DMS53 treated with DMSO at 0.1 percent for 48 hours (cell line): Measurements from ENCODE around the gene AGAP9.
"Not testable (repeated sequence)": the region's sequence is repeated elsewhere in the genome, so short reads cannot be mapped to it uniquely, and the experiment has no call there.

Experiments
- DNase-seq: peaks from one replicate; lab custom pipeline; 2025; ENCODE audit not compliant: unreplicated experiment; lab: John Stamatoyannopoulos, UW

The AGAP9 gene

GRCh38 chr10:47523475-47523874, at the start of gene AGAP9:
AGAP9 (minus strand) TSS chr10:47523638; CDS start chr10:47523526, 112 bp downstream.
- not testable (repeated sequence) for DNase-seq

GRCh38 chr10:47571138-47571912, 47.9 kb upstream of the AGAP9 start:
- not testable (repeated sequence) for DNase-seq

GRCh38 chr10:47566757-47567156, 43.3 kb upstream of the AGAP9 start:
- not testable (repeated sequence) for DNase-seq

- not testable (repeated sequence) for DNase-seq
Measured at GRCh38 chr10:47566108-47566699, 42.8 kb upstream of the AGAP9 start.

GRCh38 chr10:47565517-47565920, 42.1 kb upstream of the AGAP9 start:
- not testable (repeated sequence) for DNase-seq

GRCh38 chr10:47564953-47565352, 41.5 kb upstream of the AGAP9 start:
- not testable (repeated sequence) for DNase-seq

- DNase-seq: not testable (repeated sequence)
Measured at GRCh38 chr10:47564318-47564717, 40.9 kb upstream of the AGAP9 start.

- DNase-seq: not testable (repeated sequence)
Measured at GRCh38 chr10:47560452-47560851, 37.0 kb upstream of the AGAP9 start.

- not testable (repeated sequence) for DNase-seq
Measured at GRCh38 chr10:47559718-47560308, 36.4 kb upstream of the AGAP9 start.

GRCh38 chr10:47558109-47558508, 34.7 kb upstream of the AGAP9 start:
- peak; percentile 46 for DNase-seq

- DNase-seq: peak; percentile 6
Measured at GRCh38 chr10:47557616-47558015, 34.2 kb upstream of the AGAP9 start.

GRCh38 chr10:47555334-47555733, 31.9 kb upstream of the AGAP9 start:
- DNase-seq: not testable (repeated sequence)

- DNase-seq: not testable (repeated sequence)
Measured at GRCh38 chr10:47554552-47554951, 31.1 kb upstream of the AGAP9 start.

- not testable (repeated sequence) for DNase-seq
Measured at GRCh38 chr10:47553860-47554247, 30.4 kb upstream of the AGAP9 start.

- peak; percentile 55 for DNase-seq
Measured at GRCh38 chr10:47553214-47553859, 29.9 kb upstream of the AGAP9 start.

- DNase-seq: peak; percentile 17
Measured at GRCh38 chr10:47552719-47553118, 29.3 kb upstream of the AGAP9 start.

GRCh38 chr10:47547286-47547685, 23.8 kb upstream of the AGAP9 start:
- DNase-seq: not testable (repeated sequence)

- not testable (repeated sequence) for DNase-seq
Measured at GRCh38 chr10:47536430-47536829, 13.0 kb upstream of the AGAP9 start.

GRCh38 chr10:47502313-47502712, 21.1 kb downstream of the AGAP9 start:
- DNase-seq: not testable (repeated sequence)

- DNase-seq: not testable (repeated sequence)
Measured at GRCh38 chr10:47494226-47494625, 29.2 kb downstream of the AGAP9 start.

GRCh38 chr10:47491600-47491999, 31.8 kb downstream of the AGAP9 start, which contains the start of gene FAM25G:
FAM25G (minus strand) TSS chr10:47491700; CDS start chr10:47491674, 26 bp downstream.
- DNase-seq: not testable (repeated sequence)
